ENCODE measurements around the gene FLAD1.
"Not testable (repeated sequence)": the region's sequence is repeated elsewhere in the genome, so short reads cannot be mapped to it uniquely, and the experiment has no call there.

The FLAD1 gene

DNA sequence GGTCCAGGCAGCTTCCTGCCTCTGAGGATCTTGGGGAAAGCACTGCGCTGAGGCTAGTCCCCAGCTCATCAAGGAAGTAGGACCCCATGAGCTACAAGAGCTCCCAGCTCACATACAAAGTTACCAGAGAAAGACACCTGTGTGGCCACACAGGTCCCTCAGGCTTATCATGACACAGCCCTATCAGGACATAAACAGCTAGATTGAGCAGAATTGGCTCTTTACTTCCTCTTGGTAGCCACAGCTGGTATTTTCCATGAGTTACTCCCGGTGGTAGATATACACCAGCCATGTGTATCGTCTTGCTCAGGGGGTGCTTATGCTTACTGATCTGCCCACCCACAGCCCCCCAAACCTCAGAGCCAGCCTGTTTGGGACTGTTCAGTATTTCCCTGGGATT, 11.4 kb downstream of the FLAD1 start:
- no peak overlapping the region for H3K4me3 ChIP-seq
- TF ChIP-seq, protein P1, sequence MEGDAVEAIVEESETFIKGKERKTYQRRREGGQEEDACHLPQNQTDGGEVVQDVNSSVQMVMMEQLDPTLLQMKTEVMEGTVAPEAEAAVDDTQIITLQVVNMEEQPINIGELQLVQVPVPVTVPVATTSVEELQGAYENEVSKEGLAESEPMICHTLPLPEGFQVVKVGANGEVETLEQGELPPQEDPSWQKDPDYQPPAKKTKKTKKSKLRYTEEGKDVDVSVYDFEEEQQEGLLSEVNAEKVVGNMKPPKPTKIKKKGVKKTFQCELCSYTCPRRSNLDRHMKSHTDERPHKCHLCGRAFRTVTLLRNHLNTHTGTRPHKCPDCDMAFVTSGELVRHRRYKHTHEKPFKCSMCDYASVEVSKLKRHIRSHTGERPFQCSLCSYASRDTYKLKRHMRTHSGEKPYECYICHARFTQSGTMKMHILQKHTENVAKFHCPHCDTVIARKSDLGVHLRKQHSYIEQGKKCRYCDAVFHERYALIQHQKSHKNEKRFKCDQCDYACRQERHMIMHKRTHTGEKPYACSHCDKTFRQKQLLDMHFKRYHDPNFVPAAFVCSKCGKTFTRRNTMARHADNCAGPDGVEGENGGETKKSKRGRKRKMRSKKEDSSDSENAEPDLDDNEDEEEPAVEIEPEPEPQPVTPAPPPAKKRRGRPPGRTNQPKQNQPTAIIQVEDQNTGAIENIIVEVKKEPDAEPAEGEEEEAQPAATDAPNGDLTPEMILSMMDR (IDR thresholded peaks at IDR 0.05) = no peak
- DNase-seq (ENCODE audit: low spot score) = no peak
- H3K27ac ChIP-seq = no peak overlapping the region

DNA sequence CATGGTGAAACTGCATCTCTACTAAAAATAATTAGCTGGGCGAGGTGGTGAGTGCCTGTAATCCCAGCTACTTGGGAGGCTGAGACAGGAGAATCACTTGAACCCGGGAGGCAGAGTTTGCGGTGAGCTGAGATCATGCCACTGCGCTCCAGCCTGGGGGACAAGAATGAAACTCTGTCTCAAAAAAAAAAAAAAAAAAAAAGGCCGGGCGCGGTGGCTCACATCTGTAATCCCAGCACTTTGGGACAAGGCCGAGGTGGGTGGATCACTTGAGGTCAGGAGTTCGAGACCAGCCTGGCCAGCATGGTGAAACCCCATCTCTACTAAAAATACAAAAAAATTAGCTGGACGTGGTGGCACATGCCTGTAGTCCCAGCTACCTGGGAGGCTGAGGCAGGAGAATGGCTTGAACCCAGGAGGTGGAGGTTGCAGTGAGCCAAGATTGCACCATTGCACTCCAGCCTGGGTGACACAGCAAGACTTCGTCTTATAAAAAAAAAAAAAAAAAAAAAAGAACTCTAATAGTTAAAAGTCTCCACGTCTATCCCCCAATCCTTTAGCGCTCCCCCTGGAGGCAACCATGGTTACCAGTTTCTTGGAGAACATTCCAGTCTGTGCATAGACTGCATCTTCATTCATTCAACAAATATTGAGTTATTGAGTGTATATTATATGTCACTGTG, 12.3 kb downstream of the FLAD1 start:
- peak; percentile 72 for DNase-seq (ENCODE audit: low spot score)
- not testable (repeated sequence) for H3K27ac ChIP-seq, H3K4me3 ChIP-seq

DNA sequence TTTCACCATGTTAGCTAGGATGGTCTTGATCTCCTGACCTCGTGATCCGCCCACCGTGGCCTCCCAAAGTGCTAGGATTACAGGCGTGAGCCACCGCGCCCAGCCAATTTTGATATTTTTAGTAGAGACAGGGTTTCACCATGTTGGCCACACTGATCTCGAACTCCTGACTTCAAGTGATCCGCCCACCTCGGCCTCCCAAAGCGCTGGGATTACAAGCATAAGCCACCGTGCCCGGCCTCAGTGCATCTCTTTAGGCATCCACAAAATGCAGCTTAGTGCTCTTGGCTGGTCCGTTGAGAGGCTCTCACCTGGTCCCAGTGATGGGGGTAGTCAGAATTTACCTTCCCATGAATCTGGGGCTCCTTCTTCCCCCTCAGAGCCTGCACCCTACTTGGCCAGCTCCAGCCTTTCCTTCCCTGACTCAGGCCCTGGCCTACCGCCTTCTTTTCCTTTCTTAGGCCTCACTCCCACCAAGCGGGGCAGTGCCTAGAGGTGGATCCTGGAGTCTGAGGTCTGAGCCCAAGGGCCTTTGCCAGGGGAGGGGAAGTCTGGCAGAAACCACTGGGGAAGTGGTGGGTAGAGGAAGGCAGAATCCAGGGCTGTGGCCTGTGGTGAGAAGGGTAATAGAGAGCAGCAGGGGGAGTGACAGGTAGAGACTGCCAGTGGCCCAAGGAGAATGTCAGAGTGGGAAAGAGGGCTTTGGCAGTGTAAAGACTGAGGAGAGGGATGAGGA, 14.0 kb downstream of the FLAD1 start:
- Histone ChIP-seq H3K27ac (no peak overlapping the region), H3K4me3 (no peak overlapping the region)
- DNase-seq (ENCODE audit: low spot score) = no peak
- TF ChIP-seq, protein P1 (IDR thresholded peaks at IDR 0.05) = no peak

DNA sequence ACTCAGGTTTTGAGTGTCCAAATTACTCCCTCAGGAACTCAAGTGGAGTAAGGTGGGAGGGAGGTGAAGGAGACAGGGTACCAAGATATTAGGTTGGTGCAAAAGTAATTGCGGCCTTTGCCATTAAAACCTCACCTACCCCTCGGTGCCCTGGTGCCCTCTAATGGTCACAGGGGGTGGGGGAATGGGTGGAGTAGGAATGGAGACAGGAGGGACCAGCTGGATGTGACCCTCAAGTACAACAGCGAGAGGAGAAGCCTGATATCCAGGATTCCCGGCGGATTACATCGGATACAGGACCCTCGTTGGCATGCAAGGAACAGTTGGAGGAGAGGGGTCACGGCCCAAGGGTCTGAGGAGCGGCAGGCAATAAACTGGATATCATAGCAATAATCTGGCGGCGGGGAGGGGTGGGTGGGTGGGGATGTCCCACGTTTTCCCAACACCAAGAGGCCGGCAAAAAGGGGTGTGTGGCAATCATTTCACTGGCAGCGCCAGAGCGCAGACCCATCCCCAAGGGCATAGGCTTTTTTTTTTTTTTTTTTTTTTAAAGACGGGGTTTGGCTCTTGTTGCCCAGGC, 15.1 kb downstream of the FLAD1 start:
- no peak overlapping the region for H3K27ac ChIP-seq
- DNase-seq (ENCODE audit: low spot score) = no peak
- H3K4me3 ChIP-seq = no peak overlapping the region
- TF ChIP-seq, protein P1 (IDR thresholded peaks at IDR 0.05) = no peak

DNA sequence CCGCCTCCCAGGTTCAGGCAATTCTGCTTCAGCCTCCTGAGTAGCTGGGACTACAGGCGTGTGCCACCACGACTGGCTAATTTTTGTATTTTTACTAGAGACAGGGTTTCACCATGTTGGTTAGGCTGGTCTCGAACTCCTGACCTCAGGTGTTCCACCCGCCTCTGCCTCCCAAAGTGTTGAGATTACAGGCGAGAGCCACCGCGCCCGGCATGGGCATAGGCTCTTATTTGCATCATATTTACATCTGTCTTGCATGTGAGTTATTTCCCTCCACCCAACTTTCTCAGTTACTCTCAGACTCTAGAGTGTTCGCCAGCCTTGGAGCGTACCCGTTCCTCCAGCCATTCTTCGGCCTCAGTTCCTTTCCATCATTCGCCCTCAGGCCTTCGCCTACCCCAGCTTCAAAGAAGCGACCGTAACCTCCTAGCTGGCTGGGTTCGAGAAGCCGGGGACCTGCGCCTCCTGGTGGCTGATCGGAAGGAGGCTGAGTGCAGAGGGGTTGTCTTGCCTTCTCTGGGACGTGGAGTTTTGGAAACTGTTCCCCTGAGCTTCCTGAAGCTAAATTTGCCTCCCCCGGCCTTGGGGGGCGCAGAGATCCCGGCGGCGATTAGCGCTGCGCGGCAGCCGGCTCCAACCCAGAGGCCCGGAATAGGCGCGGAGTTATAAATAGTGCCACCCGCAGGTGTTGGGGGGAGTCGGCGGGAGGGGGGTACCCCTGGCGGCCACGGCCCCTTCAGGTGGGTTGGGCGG, 15.8 kb downstream of the FLAD1 start:
- H3K27ac ChIP-seq = peak overlapping the region; percentile 93 to 98
- TF ChIP-seq, protein P1 (IDR thresholded peaks at IDR 0.05) = peak; percentile 50
- DNase-seq (ENCODE audit: low spot score) = peak; percentile 81
- peak overlapping the region; percentile 94 for H3K4me3 ChIP-seq

DNA sequence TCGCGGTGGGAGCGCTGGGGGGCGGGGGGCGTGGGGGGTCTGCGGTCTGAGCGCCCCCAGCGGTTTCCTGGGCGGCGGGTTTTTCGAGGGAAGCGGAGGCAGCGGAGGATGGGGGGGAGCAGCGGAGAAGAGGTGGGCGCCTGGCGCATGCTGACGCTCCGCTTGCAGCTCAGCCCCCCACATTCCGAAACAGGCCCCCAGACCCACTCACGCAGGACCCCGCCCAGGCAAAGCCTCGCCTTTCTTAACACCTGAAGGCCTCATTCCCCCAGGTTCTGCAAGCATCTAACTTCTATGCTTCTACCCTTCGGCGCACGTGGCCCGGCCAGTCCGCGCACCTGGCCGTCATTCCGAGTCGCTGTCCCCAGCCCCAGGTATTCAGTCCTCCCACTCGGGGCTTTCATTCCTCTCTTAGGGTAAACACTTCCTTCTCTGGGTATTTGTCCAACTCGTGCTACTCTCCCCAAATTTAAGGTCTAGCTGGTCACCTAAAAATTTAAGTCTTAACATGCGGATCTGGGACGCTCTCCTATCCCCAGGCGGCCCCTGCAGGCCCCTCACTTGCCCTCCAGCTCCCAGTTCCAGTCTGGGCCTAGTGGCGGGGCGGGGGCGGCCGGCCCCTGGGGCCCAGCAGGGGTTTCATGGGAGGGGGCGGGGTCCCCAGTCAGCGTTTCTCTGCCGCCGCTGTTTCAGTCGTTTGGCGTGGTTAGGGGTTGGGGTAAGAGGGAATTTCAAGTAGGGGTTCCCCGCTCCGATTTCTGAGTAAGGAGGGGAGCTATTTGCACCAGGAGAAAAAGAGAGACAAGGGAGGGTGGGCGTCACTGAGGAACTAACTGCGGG, 16.6 kb downstream of the FLAD1 start:
- H3K4me3 ChIP-seq = peak overlapping the region; percentile 94
- TF ChIP-seq, protein P1 (IDR thresholded peaks at IDR 0.05) = no peak
- no peak for DNase-seq (ENCODE audit: low spot score)

More for the DNA sequence above, 16.6 kb downstream of the FLAD1 start:
- H3K27ac ChIP-seq = peak overlapping the region; percentile 93 to 98
